Stomach (tissue), 9 donors: ENCODE results near the gene LOXL3. TPM values are rescaled to one million over a fixed set of nuclear protein-coding genes. Genes with fewer than 3 reads are reported as not detected.
"Not testable (repeated sequence)": the region's sequence is repeated elsewhere in the genome, so short reads cannot be mapped to it uniquely, and the experiment has no call there.

Source experiments
- DNase-seq, 2 donors: peaks; one replicate each; pipeline versions ENCODE4 v3.0.0 to v3.0.0-alpha.2; 2013 to 2019
- H3K27ac ChIP-seq, 5 donors: fragments of 200-600 bp in 4 of 5; sonication (generic) in 4 of 5; one replicate each; pipeline ENCODE4 v1.5.1; 2013 to 2019; ENCODE audit warnings: mild to moderate bottlenecking in 1 of 5, moderate library complexity in 1 of 5
- H3K27me3 ChIP-seq, 3 donors: fragments of 200-600 bp; sonication (generic); one replicate each; pipeline ENCODE4 v1.5.1; 2017 to 2019; ENCODE audit warnings: mixed run types in 1 of 3
- H3K36me3 ChIP-seq, 4 donors: fragments of 200-600 bp; sonication (generic); 1 replicate in 3 of 4; 2 replicates in 1 of 4; pipeline ENCODE4 v1.5.1; 2016 to 2019
- H3K4me1 ChIP-seq, 4 donors: fragments of 200-600 bp; sonication (generic); one replicate each; pipeline ENCODE4 v1.5.1; 2016 to 2019
- H3K4me3 ChIP-seq, 4 donors: fragments of 200-600 bp; sonication (generic) in 3 of 4; one replicate each; pipeline ENCODE4 v1.5.1; 2016 to 2019; ENCODE audit warnings: mild to moderate bottlenecking in 1 of 4
- H3K9me3 ChIP-seq, 4 donors: fragments of 200-600 bp; sonication (generic); one replicate each; pipeline ENCODE4 v1.5.1; 2016 to 2019
- EP300 ChIP-seq: sonication (generic); formaldehyde crosslinking; IDR thresholded peaks from one replicate; pipeline ENCODE4 v1.6.1; 2017; ENCODE audit warnings: antibody characterized with exemption
- POLR2A ChIP-seq, 4 donors: fragments of 450-650 bp; IDR thresholded peaks; one replicate each; pipeline ENCODE4 v1.6.1; 2016; ENCODE audit warnings: antibody characterized with exemption in 4 of 4, control low read depth in 2 of 4, mild to moderate bottlenecking in 1 of 4, moderate library complexity in 1 of 4
- POLR2AphosphoS5 ChIP-seq, 3 donors: sonication (generic); formaldehyde crosslinking; IDR thresholded peaks; one replicate each; pipeline ENCODE4 v1.6.1; 2016; ENCODE audit warnings: antibody characterized with exemption in 3 of 3
- WGBS, 5 donors: extraction: QIAGEN DNeasy Blood & Tissue Kit in 3 of 5; methylation state at CpG; one replicate each; pipeline versions ENCODE4 v1.1.5 to v1.1.7; 2013 to 2018; 5-methylcytosine and 5-hydroxymethylcytosine counted together
- intact Hi-C: fragments of 100-400 bp; cut with DNase I; formaldehyde crosslinking; loops from one replicate; pipeline ENCODE4 v1.15.1; 2023; ENCODE audit warnings: low total_unique reads
- polyA plus RNA-seq, 3 donors: library from polyadenylated mRNA; stranded (reverse); fragments of 200-250 nt; gene quantifications; one replicate each; pipeline ENCODE4 v1.2.3, GENCODE V29; 2013
- total RNA-seq, 5 donors: library from RNA; depleted of rRNA; stranded (reverse); fragments of >200 nt; gene quantifications; one replicate each; pipeline versions ENCODE4 v1.1.0 to v1.2.3, GENCODE V29; 2014 to 2016
- TF ChIP-seq, protein P1 (sequence below), 7 experiments: fragments of 450-650 bp in 4 of 7; fragments of 200-600 bp in 3 of 7; sonication (generic) in 3 of 7; IDR thresholded peaks; one replicate each; pipeline ENCODE4 v1.5.1; 2016 to 2019; ENCODE audit warnings: antibody characterized with exemption in 7 of 7, control low read depth in 2 of 7, mild to moderate bottlenecking in 1 of 7
- donor health status: healthy with polysubstance abuse.
- donor health status: Bipolar disorder and iron deficiency.
- donor health status: healthy.

Gene LOXL3
- total and polyA plus RNA-seq, 8 donors = 0.76 to 49.0 (median 1.4) TPM

DNA sequence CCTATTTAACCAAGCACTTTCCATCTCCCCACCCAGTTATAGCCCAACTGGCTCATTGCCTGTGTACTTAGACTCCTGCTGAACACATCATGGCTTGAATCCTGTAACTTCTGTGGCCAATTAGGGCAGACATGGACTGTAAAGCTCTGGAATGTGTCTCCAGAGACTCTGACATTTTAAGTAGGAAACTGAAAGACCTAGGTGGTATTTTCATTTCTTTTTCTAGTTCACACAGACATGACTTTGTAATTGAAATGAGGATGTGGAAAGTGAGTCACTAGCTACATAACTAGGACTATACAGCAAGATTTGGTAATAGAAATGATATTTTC is 13.0 kb upstream of the LOXL3 start:
- H3K27ac ChIP-seq = no peak overlapping the region
- H3K4me3 ChIP-seq = no peak overlapping the region
- no peaks in the 10 kb centered on the region for H3K36me3 ChIP-seq
- TF ChIP-seq, protein P1, sequence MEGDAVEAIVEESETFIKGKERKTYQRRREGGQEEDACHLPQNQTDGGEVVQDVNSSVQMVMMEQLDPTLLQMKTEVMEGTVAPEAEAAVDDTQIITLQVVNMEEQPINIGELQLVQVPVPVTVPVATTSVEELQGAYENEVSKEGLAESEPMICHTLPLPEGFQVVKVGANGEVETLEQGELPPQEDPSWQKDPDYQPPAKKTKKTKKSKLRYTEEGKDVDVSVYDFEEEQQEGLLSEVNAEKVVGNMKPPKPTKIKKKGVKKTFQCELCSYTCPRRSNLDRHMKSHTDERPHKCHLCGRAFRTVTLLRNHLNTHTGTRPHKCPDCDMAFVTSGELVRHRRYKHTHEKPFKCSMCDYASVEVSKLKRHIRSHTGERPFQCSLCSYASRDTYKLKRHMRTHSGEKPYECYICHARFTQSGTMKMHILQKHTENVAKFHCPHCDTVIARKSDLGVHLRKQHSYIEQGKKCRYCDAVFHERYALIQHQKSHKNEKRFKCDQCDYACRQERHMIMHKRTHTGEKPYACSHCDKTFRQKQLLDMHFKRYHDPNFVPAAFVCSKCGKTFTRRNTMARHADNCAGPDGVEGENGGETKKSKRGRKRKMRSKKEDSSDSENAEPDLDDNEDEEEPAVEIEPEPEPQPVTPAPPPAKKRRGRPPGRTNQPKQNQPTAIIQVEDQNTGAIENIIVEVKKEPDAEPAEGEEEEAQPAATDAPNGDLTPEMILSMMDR (IDR thresholded peaks at IDR 0.05) = no peak
- TF ChIP-seq POLR2A (IDR thresholded peaks at IDR 0.05) = no peak
- no peak for TF ChIP-seq POLR2AphosphoS5 (IDR thresholded peaks at IDR 0.05)
- no peak for TF ChIP-seq EP300
- DNase-seq = no peak
- H3K4me1 ChIP-seq = no peaks in the 10 kb centered on the region
- no peaks in the 10 kb centered on the region for H3K9me3 ChIP-seq
- intact Hi-C loops = no loop called here
- H3K27me3 ChIP-seq = no peaks in the 10 kb centered on the region

DNA sequence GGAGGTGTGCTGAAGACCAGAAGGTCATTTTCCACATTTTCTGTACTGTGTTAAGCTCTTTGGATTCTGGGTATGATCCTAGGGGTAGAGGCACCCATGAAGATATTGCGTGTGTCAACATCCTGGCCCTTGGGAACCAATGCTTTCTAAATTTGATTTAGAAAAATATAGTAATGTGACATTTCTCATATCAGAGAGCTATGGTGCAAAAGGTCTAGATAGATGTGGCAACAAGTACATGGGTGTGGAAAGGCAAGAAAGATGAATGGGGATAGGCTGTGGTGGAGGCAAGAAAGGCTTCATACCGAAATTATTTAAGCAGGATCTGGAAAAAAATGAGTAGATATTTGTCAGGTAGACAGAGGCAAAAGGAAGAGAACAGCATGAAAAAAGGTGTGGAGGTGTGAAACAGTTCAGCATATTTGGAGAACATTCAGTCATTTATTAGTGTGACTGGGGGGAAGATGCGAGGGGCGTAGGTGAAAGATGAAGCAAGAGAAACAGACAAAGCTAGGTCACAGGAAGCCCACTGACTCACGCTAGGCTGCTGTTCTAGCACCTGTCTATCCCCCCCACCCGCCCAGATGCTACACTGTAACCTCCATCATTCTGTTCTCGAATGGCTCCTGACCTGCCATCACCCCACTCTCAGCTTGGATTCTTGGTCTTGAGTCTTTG is 12.5 kb upstream of the LOXL3 start:
- Histone ChIP-seq H3K27me3 (no peaks in the 10 kb centered on the region), H3K9me3 (no peaks in the 10 kb centered on the region), H3K4me3 (no peak overlapping the region), H3K36me3 (no peaks in the 10 kb centered on the region), H3K4me1 (no peaks in the 10 kb centered on the region), H3K27ac (no peak overlapping the region)
- TF ChIP-seq EP300 (no peak), POLR2AphosphoS5 (IDR thresholded peaks at IDR 0.05) (no peak), POLR2A (IDR thresholded peaks at IDR 0.05) (no peak)
- TF ChIP-seq, protein P1 (IDR thresholded peaks at IDR 0.05) = no peak
- DNase-seq = no peak
- 73 to 87% (median 83%) methylated on average over 7 of the region's 7 CpGs for WGBS, 5 donors
- intact Hi-C loops = no loop called here

DNA sequence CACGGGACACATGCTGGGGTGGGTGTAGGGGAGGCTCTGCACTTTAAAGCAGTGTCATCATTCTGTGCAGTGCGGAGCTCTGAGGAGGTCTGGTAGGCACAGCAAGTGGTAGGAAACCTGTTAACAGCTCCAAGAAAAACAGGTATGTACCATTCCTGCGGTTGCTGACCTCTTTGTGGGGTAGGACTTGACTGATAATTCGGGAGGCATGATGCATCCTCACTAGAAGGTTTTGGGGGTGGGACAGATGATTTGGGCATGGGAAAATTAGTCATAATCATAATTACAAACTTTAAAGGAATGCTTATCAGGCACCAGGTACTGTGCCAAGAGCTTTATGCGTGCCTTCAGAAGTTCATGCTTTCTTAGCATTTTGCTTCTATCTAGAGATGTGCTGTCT is 10.5 kb upstream of the LOXL3 start:
- no peaks in the 10 kb centered on the region for H3K36me3 ChIP-seq
- no peak overlapping the region for H3K4me3 ChIP-seq
- no peaks in the 10 kb centered on the region for H3K9me3 ChIP-seq
- H3K27ac ChIP-seq = no peak overlapping the region
- no peaks in the 10 kb centered on the region for H3K27me3 ChIP-seq
- intact Hi-C loops = no loop called here
- peaks cover 0 to 2% (median under 1%) of the 10 kb centered on the region in 4 donors for H3K4me1 ChIP-seq
- 62 to 75% (median 70%) methylated on average over 5 of the region's 5 CpGs for WGBS, 5 donors
- TF ChIP-seq POLR2AphosphoS5 (IDR thresholded peaks at IDR 0.05) (no peak), POLR2A (IDR thresholded peaks at IDR 0.05) (no peak), EP300 (no peak)
- TF ChIP-seq, protein P1 (IDR thresholded peaks at IDR 0.05) = no peak
- no peak for DNase-seq

DNA sequence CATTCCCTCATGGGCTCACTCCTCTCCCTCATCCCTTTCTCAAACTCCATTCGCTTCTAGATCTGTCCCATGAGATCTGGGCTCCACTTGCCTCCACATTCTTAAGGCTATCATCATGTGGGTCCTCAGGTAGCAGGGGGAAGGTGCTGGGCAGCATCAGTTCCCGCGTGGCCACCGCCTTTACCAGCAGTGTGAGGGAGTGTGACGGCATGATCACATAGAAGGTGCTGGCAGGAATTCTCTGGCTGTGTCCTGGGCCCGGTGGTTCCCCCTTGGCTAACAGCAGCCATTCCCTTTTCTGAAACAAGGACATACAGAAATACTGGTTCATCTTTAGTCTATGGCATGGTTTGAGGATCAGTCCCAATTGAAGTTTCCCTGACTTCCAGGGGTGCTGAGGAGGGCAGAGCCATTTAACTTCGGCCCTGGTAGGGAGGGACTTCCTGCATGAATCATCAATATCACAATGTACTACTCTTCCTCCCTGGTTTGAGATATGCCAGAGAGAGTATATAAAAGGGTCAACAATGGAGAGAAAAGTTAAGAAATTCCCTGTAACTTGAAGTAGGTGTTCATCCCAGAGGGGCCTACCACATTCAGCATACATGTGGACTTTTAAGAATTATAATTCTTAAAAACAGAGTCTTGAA is 8.5 kb upstream of the LOXL3 start:
- Histone ChIP-seq H3K36me3 (no peaks in the 10 kb centered on the region), H3K4me1 (peaks cover 0 to 21% (median 13%) of the 10 kb centered on the region in 4 donors), H3K27me3 (no peaks in the 10 kb centered on the region), H3K9me3 (no peaks in the 10 kb centered on the region), H3K27ac (no peak overlapping the region), H3K4me3 (no peak overlapping the region)
- intact Hi-C loops = no loop called here
- DNase-seq = no peak
- TF ChIP-seq POLR2AphosphoS5 (IDR thresholded peaks at IDR 0.05) (no peak), EP300 (no peak), POLR2A (IDR thresholded peaks at IDR 0.05) (no peak)
- TF ChIP-seq, protein P1 (IDR thresholded peaks at IDR 0.05) = no peak
- WGBS, 5 donors = 80 to 86% (median 83%) methylated on average over 7 of the region's 7 CpGs

DNA sequence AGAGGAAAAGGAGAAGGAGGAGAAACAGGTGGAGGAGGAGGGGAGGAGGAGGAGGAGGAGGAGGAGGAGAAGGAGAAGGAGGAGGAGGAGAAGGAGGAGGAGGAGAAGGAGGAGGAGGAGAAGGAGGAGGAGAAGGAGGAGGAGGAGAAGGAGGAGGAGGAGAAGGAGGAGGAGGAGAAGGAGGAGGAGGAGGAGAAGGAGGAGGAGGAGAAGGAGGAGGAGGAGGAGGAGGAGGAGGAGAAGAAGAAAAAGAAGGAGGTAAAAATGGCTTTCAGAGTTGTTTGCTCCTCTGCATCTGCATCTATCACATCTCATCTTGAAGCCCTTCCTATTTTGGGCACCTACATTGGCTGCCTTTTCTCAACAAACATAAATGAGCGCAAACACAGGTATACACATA is 7.3 kb upstream of the LOXL3 start:
- peaks cover 8 to 12% (median 10%) of the 10 kb centered on the region in 4 donors for H3K36me3 ChIP-seq
- H3K4me1 ChIP-seq = peaks cover 0 to 33% (median 13%) of the 10 kb centered on the region in 4 donors
- intact Hi-C loops, H3K4me3 ChIP-seq, H3K27ac ChIP-seq, H3K9me3 ChIP-seq, DNase-seq, H3K27me3 ChIP-seq: not testable (repeated sequence)
- WGBS, 5 donors = 91 to 100% (median 95%) methylated on average over 1 of the region's 1 CpG
